ENCODE data around the gene ADGRL3. TPM values are rescaled to one million over a fixed set of nuclear protein-coding genes. Genes with fewer than 3 reads are reported as not detected.

The ADGRL3 gene
- total and polyA plus RNA-seq, 2 donors (not counting 1 experiment from before 2014, with no cell fraction given) = not detected

DNA sequence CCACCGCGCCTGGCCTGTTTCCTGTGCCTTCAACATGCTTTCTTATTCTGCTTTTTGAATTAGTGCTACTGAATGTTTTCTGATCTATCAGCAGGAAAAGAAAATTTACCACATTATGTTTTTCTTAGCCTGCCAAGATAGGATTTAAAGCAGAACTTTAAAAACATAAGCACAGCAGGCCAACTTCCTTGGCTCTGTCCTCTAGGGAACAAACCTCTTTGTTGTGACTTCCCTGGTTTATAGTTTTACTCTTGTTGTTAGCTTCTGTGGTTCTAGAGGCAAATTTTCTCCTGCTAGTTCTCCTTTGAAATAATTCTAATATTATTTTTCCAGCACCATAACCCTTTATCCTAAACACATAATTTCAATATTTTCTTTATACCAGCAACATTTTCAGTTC, 605.1 kb downstream of the ADGRL3 start:
- no peak overlapping the region for H3K4me3 ChIP-seq (ENCODE audit: control extremely low read depth in 1 of 5, extremely low read depth in 1 of 5, insufficient read depth in 1 of 5, low read depth in 2 of 5, low read length in 4 of 5)
- Mint-ChIP-seq H3K9me3 (ENCODE audit: insufficient read depth) (no peaks in the 10 kb centered on the region), H3K4me1 (no peaks in the 10 kb centered on the region), H3K27me3 (no peaks in the 10 kb centered on the region), H3K27ac (no peak overlapping the region), H3K4me3 (no peak overlapping the region)
- intact Hi-C loops (cut with micrococcal nuclease) = no loop called here
- no peak overlapping the region for H3K27ac ChIP-seq (ENCODE audit: low read length in 2 of 2)
- H3K79me2 ChIP-seq (ENCODE audit: control insufficient read depth, insufficient read depth, low read length) = no peaks in the 10 kb centered on the region
- H3K27me3 ChIP-seq (replicated peaks in 1 of 4; ENCODE audit: control extremely low read depth in 1 of 4, control insufficient read depth in 3 of 4, insufficient read depth in 4 of 4, low read length in 3 of 4) = no peaks in the 10 kb centered on the region
- no peak overlapping the region for H3K9ac ChIP-seq (ENCODE audit: low read length)
- TF ChIP-seq, protein P1, sequence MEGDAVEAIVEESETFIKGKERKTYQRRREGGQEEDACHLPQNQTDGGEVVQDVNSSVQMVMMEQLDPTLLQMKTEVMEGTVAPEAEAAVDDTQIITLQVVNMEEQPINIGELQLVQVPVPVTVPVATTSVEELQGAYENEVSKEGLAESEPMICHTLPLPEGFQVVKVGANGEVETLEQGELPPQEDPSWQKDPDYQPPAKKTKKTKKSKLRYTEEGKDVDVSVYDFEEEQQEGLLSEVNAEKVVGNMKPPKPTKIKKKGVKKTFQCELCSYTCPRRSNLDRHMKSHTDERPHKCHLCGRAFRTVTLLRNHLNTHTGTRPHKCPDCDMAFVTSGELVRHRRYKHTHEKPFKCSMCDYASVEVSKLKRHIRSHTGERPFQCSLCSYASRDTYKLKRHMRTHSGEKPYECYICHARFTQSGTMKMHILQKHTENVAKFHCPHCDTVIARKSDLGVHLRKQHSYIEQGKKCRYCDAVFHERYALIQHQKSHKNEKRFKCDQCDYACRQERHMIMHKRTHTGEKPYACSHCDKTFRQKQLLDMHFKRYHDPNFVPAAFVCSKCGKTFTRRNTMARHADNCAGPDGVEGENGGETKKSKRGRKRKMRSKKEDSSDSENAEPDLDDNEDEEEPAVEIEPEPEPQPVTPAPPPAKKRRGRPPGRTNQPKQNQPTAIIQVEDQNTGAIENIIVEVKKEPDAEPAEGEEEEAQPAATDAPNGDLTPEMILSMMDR (IDR thresholded peaks at IDR 0.05) = no peak
- TF ChIP-seq EZH2 (IDR thresholded peaks at IDR 0.05; ENCODE audit: borderline replicate concordance, insufficient read depth, low read depth, low read length, poor library complexity, severe bottlenecking) = no peak
- no peaks in the 10 kb centered on the region for H3K4me1 ChIP-seq (ENCODE audit: control insufficient read depth in 2 of 2, insufficient read depth in 2 of 2, low read length in 2 of 2)
- CTCF ChIA-PET = no interaction called here
- H3K9me3 ChIP-seq (ENCODE audit: control extremely low read depth in 1 of 3, control insufficient read depth in 2 of 3, insufficient read depth in 1 of 3, low read length in 2 of 3) = peaks cover 0 to 1% (median 0%) of the 10 kb centered on the region in 3 donors
- no peak for ATAC-seq (ENCODE audit: low read depth)
- POLR2A ChIA-PET = no interaction called here
- no peaks in the 10 kb centered on the region for H3K36me3 ChIP-seq (replicated peaks in 1 of 2; ENCODE audit: control extremely low read depth in 1 of 2, control insufficient read depth in 1 of 2, extremely low read depth in 1 of 2, insufficient read depth in 2 of 2, low read length in 1 of 2)
- no peak for DNase-seq
- H3K4me2 ChIP-seq (replicated peaks; ENCODE audit: low read depth, low read length, poor library complexity, severe bottlenecking) = no peak overlapping the region
- H2AFZ ChIP-seq (ENCODE audit: insufficient read depth, low read depth, low read length, poor library complexity, severe bottlenecking) = no peak overlapping the region
- WGBS (ENCODE audit: insufficient coverage) = 53% methylated on average over 2 of the region's 2 CpGs
- H4K20me1 ChIP-seq (ENCODE audit: control insufficient read depth, insufficient read depth, low read length, poor library complexity, severe bottlenecking) = no peaks in the 10 kb centered on the region

- Histone ChIP-seq H3K36me3 (replicated peaks in 1 of 2; ENCODE audit: control extremely low read depth in 1 of 2, control insufficient read depth in 1 of 2, extremely low read depth in 1 of 2, insufficient read depth in 2 of 2, low read length in 1 of 2) (no peaks in the 10 kb centered on the region), H3K9ac (ENCODE audit: low read length) (no peak overlapping the region), H2AFZ (ENCODE audit: insufficient read depth, low read depth, low read length, poor library complexity, severe bottlenecking) (no peak overlapping the region), H4K20me1 (ENCODE audit: control insufficient read depth, insufficient read depth, low read length, poor library complexity, severe bottlenecking) (no peaks in the 10 kb centered on the region), H3K27me3 (replicated peaks in 1 of 4; ENCODE audit: control extremely low read depth in 1 of 4, control insufficient read depth in 3 of 4, insufficient read depth in 4 of 4, low read length in 3 of 4) (no peaks in the 10 kb centered on the region), H3K4me3 (ENCODE audit: control extremely low read depth in 1 of 5, extremely low read depth in 1 of 5, insufficient read depth in 1 of 5, low read depth in 2 of 5, low read length in 4 of 5) (no peak overlapping the region), H3K4me1 (ENCODE audit: control insufficient read depth in 2 of 2, insufficient read depth in 2 of 2, low read length in 2 of 2) (no peaks in the 10 kb centered on the region), H3K79me2 (ENCODE audit: control insufficient read depth, insufficient read depth, low read length) (no peaks in the 10 kb centered on the region), H3K27ac (ENCODE audit: low read length in 2 of 2) (no peak overlapping the region), H3K4me2 (replicated peaks; ENCODE audit: low read depth, low read length, poor library complexity, severe bottlenecking) (no peak overlapping the region), H3K9me3 (ENCODE audit: control extremely low read depth in 1 of 3, control insufficient read depth in 2 of 3, insufficient read depth in 1 of 3, low read length in 2 of 3) (peaks cover 0 to 1% (median 0%) of the 10 kb centered on the region in 3 donors)
- no peak for ATAC-seq (ENCODE audit: low read depth)
- ChIA-PET POLR2A (no interaction called here), CTCF (no interaction called here)
- Mint-ChIP-seq H3K27me3 (no peaks in the 10 kb centered on the region), H3K27ac (no peak overlapping the region), H3K4me3 (no peak overlapping the region), H3K4me1 (no peaks in the 10 kb centered on the region), H3K9me3 (ENCODE audit: insufficient read depth) (no peaks in the 10 kb centered on the region)
- DNase-seq = no peak
- intact Hi-C loops (cut with micrococcal nuclease) = no loop called here
- WGBS (ENCODE audit: insufficient coverage) = no CpG with 5 or more reads among the region's 2 CpGs
- no peak for TF ChIP-seq EZH2 (IDR thresholded peaks at IDR 0.05; ENCODE audit: borderline replicate concordance, insufficient read depth, low read depth, low read length, poor library complexity, severe bottlenecking)
- TF ChIP-seq, protein P1 (IDR thresholded peaks at IDR 0.05) = no peak
These were observed 605.9 kb downstream of the ADGRL3 start for GRCh38 chr4:61805979-61806378.

Data from B cell (primary cell).